SK-N-SH treated with all-trans-retinoic acid at 6 μM for 48 hours (cell line): ENCODE data around the gene ASTN1.

Experiments
- ARNTL ChIP-seq: fragments of 450-650 bp; formaldehyde crosslinking; IDR thresholded peaks from 2 replicates; pipeline ENCODE4 v1.5.0; 2020; ENCODE audit warnings: low read depth, mild to moderate bottlenecking, moderate library complexity, borderline replicate concordance
- PPARA ChIP-seq: fragments of 250-450 bp; sonication (Bioruptor Pico); IDR thresholded peaks from 2 replicates; pipeline ENCODE4 v1.5.0; 2020; ENCODE audit warnings: mild to moderate bottlenecking, borderline replicate concordance
- TOX ChIP-seq: fragments of 250-450 bp; sonication (Bioruptor Pico); IDR thresholded peaks from 2 replicates; pipeline ENCODE4 v1.8.0; 2021; ENCODE audit warnings: mild to moderate bottlenecking, moderate library complexity, borderline replicate concordance
- ZC3H10 ChIP-seq: fragments of 250-450 bp; sonication (Bioruptor Pico); IDR thresholded peaks from 2 replicates; pipeline ENCODE4 v1.5.1; 2021; ENCODE audit warnings: mild to moderate bottlenecking, moderate library complexity
- TF ChIP-seq, protein P1 (sequence below): fragments of 250-450 bp; sonication (Bioruptor Pico); IDR thresholded peaks from 2 replicates; pipeline ENCODE4 v1.8.0; 2020; ENCODE audit warnings: mild to moderate bottlenecking, moderate library complexity, borderline replicate concordance
- TF ChIP-seq, protein P2 (sequence below): fragments of 250-450 bp; sonication (Bioruptor Pico); IDR thresholded peaks from 2 replicates; pipeline ENCODE4 v1.8.0; 2021; ENCODE audit warnings: low read depth, mild to moderate bottlenecking, moderate library complexity, borderline replicate concordance

DNA sequence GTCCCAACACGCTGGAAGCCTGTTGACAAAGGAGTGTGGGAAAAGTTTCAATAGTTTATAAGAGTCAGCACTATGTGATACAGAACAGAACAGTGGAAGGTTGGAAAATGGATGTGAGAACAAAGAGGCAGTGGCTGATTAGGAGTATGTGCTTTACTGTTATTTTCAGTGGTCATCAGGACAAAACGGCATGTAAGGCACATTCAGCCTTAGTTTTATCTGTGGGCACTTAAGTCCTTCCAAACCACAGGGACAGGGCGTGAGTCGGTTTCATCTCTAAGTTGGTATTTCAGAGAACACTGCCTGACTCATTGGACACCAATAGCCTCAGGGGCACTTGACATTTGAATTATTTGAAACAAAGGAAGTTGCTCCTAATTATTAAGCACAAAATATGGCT lies 306.9 kb downstream of the ASTN1 start:
- TF ChIP-seq, protein P1, sequence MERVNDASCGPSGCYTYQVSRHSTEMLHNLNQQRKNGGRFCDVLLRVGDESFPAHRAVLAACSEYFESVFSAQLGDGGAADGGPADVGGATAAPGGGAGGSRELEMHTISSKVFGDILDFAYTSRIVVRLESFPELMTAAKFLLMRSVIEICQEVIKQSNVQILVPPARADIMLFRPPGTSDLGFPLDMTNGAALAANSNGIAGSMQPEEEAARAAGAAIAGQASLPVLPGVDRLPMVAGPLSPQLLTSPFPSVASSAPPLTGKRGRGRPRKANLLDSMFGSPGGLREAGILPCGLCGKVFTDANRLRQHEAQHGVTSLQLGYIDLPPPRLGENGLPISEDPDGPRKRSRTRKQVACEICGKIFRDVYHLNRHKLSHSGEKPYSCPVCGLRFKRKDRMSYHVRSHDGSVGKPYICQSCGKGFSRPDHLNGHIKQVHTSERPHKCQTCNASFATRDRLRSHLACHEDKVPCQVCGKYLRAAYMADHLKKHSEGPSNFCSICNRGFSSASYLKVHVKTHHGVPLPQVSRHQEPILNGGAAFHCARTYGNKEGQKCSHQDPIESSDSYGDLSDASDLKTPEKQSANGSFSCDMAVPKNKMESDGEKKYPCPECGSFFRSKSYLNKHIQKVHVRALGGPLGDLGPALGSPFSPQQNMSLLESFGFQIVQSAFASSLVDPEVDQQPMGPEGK (CRISPR knock-in tag) = no peak
- TF ChIP-seq ARNTL (no peak), ZC3H10 (CRISPR knock-in tag) (no peak), PPARA (CRISPR knock-in tag) (no peak), TOX (CRISPR knock-in tag) (no peak)
- TF ChIP-seq, protein P2, sequence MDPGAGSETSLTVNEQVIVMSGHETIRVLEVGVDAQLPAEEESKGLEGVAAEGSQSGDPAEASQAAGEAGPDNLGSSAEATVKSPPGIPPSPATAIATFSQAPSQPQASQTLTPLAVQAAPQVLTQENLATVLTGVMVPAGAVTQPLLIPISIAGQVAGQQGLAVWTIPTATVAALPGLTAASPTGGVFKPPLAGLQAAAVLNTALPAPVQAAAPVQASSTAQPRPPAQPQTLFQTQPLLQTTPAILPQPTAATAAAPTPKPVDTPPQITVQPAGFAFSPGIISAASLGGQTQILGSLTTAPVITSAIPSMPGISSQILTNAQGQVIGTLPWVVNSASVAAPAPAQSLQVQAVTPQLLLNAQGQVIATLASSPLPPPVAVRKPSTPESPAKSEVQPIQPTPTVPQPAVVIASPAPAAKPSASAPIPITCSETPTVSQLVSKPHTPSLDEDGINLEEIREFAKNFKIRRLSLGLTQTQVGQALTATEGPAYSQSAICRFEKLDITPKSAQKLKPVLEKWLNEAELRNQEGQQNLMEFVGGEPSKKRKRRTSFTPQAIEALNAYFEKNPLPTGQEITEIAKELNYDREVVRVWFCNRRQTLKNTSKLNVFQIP (CRISPR knock-in tag) = no peak
